Gastroesophageal sphincter (tissue), 3 donors: Measurements from ENCODE around the gene RPP21.

Experiments
- CTCF ChIP-seq, 4 experiments: fragments of 200-600 bp in 2 of 4; fragments of 450-650 bp in 2 of 4; sonication (generic) in 1 of 4; IDR thresholded peaks; one replicate each; pipeline ENCODE4 v1.5.1; 2017 to 2019; ENCODE audit warnings: antibody characterized with exemption in 4 of 4, mild to moderate bottlenecking in 2 of 4, moderate library complexity in 2 of 4
- EP300 ChIP-seq: sonication (generic); formaldehyde crosslinking; IDR thresholded peaks from one replicate; pipeline ENCODE4 v1.6.1; 2017; ENCODE audit warnings: antibody characterized with exemption, mild to moderate bottlenecking
- POLR2A ChIP-seq, 2 donors: fragments of 450-650 bp; IDR thresholded peaks; one replicate each; pipeline ENCODE4 v1.6.1; 2017; ENCODE audit warnings: antibody characterized with exemption in 2 of 2, mild to moderate bottlenecking in 2 of 2, moderate library complexity in 1 of 2
- POLR2AphosphoS5 ChIP-seq: sonication (generic); formaldehyde crosslinking; IDR thresholded peaks from one replicate; pipeline ENCODE4 v1.6.1; 2017; ENCODE audit warnings: antibody characterized with exemption

DNA sequence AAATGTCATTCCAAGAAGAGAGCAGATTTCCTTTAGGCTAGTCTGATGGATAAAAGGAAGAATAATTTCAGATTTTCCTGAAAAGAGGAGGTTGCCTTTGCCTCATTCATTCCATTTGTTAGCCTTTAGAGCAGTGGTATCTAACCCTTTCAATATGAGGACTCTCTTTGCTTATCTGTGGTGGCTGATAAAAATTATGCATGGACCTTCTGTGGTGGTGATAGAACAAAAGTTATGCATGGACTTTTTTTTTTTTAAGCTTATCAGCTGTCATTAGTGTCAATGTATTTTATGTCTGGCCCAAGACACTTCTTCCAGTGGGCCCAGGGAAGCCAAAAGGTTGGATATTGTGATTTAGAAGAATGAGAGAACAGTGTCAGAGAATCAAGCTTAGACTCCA is 16.6 kb upstream of the RPP21 start:
- no peak for TF ChIP-seq POLR2A (IDR thresholded peaks at IDR 0.05)
- TF ChIP-seq CTCF (IDR thresholded peaks at IDR 0.05): no peak
- no peak for TF ChIP-seq POLR2AphosphoS5
- no peak for TF ChIP-seq EP300
